ENCODE results near the gene DLG5. TPM values are rescaled to one million over a fixed set of nuclear protein-coding genes. Genes with fewer than 3 reads are reported as not detected.

DLG5 gene
- total and polyA plus RNA-seq, 10 of the 15 experiments (the other 5 are each of a cell fraction or from before 2014, with no cell fraction given) = 0.18 to 6.6 (median 2.7) TPM

DNA sequence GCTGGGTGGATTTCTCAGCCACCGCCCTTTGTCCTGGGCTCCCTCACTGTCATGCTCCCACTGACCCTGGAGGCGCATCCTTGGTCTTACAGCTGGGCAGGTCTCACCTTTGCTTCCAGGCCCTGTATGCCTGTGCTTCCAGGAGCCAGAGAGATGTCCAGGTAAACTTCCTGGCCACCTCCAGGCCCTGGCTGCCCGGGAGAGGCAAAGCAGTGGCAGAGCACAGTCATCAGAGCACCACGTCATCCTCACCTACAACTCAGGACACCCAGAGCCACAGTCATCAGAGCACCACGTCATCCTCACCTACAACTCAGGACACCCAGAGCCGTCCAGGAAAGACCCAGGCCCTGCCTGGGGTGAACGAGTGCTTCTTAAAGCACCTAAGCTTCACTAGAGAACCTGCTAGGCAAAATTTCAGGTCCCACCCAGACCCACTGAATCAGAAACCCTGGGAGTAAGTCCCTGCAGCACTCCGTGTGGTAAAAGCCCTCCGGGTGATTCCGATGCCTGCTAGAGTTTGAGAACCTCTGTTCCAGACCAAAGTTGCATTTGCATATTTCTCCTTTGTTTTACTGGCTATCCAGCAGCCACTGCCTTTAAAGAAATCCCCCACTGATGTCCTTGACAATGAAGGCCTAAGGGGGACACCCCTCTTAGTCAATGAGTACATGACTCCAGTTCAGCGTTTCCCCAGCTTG lies 62.3 kb downstream of the DLG5 start:
- no TSS peak for BruUV-seq (replicated peaks)
- in situ Hi-C loops (cut with MboI) = no loop called here
- TF ChIP-seq, protein P1, sequence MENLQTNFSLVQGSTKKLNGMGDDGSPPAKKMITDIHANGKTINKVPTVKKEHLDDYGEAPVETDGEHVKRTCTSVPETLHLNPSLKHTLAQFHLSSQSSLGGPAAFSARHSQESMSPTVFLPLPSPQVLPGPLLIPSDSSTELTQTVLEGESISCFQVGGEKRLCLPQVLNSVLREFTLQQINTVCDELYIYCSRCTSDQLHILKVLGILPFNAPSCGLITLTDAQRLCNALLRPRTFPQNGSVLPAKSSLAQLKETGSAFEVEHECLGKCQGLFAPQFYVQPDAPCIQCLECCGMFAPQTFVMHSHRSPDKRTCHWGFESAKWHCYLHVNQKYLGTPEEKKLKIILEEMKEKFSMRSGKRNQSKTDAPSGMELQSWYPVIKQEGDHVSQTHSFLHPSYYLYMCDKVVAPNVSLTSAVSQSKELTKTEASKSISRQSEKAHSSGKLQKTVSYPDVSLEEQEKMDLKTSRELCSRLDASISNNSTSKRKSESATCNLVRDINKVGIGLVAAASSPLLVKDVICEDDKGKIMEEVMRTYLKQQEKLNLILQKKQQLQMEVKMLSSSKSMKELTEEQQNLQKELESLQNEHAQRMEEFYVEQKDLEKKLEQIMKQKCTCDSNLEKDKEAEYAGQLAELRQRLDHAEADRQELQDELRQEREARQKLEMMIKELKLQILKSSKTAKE (IDR thresholded peaks at IDR 0.05; ENCODE audit: low read depth, poor library complexity, severe bottlenecking) = no peak
- TF ChIP-seq ZZZ3 (IDR thresholded peaks at IDR 0.05; ENCODE audit: control insufficient read depth, insufficient read length, low read depth) (no peak), BCL11A (IDR thresholded peaks at IDR 0.05; ENCODE audit: low read depth, low read length) (no peak), MTA3 (IDR thresholded peaks at IDR 0.05; ENCODE audit: borderline replicate concordance, low read length) (no peak), HDGF (IDR thresholded peaks at IDR 0.05) (no peak), ZBTB11 (CRISPR knock-in tag; IDR thresholded peaks at IDR 0.05) (no peak), NRF1 (conservative IDR thresholded peaks at IDR 0.05; ENCODE audit: low read depth, low read length) (no peak), EGR1 (IDR thresholded peaks at IDR 0.05; ENCODE audit: borderline replicate concordance in 1 of 2, low read depth in 2 of 2, low read length in 2 of 2) (no peak), RCOR1 (conservative IDR thresholded peaks at IDR 0.05; ENCODE audit: low read depth, low read length) (no peak), GABPA (IDR thresholded peaks at IDR 0.05; ENCODE audit: low read depth) (no peak), CEBPB (IDR thresholded peaks at IDR 0.05; ENCODE audit: borderline replicate concordance in 1 of 2, low read depth in 2 of 2, low read length in 2 of 2) (no peak), HDAC6 (IDR thresholded peaks at IDR 0.05; ENCODE audit: unreplicated experiment) (no peak), ZNF207 (IDR thresholded peaks at IDR 0.05; ENCODE audit: borderline replicate concordance) (no peak), POU2F2 (IDR thresholded peaks at IDR 0.05; ENCODE audit: borderline replicate concordance, low read depth, low read length) (no peak)
- TF ChIP-seq, protein P2, sequence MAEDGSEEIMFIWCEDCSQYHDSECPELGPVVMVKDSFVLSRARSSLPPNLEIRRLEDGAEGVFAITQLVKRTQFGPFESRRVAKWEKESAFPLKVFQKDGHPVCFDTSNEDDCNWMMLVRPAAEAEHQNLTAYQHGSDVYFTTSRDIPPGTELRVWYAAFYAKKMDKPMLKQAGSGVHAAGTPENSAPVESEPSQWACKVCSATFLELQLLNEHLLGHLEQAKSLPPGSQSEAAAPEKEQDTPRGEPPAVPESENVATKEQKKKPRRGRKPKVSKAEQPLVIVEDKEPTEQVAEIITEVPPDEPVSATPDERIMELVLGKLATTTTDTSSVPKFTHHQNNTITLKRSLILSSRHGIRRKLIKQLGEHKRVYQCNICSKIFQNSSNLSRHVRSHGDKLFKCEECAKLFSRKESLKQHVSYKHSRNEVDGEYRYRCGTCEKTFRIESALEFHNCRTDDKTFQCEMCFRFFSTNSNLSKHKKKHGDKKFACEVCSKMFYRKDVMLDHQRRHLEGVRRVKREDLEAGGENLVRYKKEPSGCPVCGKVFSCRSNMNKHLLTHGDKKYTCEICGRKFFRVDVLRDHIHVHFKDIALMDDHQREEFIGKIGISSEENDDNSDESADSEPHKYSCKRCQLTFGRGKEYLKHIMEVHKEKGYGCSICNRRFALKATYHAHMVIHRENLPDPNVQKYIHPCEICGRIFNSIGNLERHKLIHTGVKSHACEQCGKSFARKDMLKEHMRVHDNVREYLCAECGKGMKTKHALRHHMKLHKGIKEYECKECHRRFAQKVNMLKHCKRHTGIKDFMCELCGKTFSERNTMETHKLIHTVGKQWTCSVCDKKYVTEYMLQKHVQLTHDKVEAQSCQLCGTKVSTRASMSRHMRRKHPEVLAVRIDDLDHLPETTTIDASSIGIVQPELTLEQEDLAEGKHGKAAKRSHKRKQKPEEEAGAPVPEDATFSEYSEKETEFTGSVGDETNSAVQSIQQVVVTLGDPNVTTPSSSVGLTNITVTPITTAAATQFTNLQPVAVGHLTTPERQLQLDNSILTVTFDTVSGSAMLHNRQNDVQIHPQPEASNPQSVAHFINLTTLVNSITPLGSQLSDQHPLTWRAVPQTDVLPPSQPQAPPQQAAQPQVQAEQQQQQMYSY (CRISPR knock-in tag; IDR thresholded peaks at IDR 0.05) = no peak

More for the DNA sequence above, 62.3 kb downstream of the DLG5 start:
- RAD21 ChIA-PET (ENCODE audit: unreplicated experiment) = no interaction called here
- H3K9ac ChIP-seq (ENCODE audit: control insufficient read depth, insufficient read depth, low read length) = no peak overlapping the region
- DNase-seq (ENCODE audit: low read depth, low spot score) (no peak), ATAC-seq (no peak), FAIRE-seq (no peak)
- intact Hi-C loops (cut with micrococcal nuclease; ENCODE audit: unreplicated experiment) = no loop called here
- CTCF ChIA-PET = interaction anchor here (0.5 to 1.0 kb wide), 2 partner anchors 25 to 1331 kb away, joined by 3 read pairs; no protein-coding TSS in a partner anchor
- no peak overlapping the region for H3K4me3 ChIP-seq
- SMC1A ChIA-PET (ENCODE audit: uncharacterized antibody, unreplicated experiment) = no interaction called here
- H3K9me3 ChIP-seq (replicated peaks; ENCODE audit: control insufficient read depth, insufficient read depth, low read length) = no peaks in the 10 kb centered on the region
- POLR2A ChIA-PET = no interaction called here
- no peak overlapping the region for H3K4me2 ChIP-seq (ENCODE audit: control insufficient read depth, insufficient read depth)
- no peaks in the 10 kb centered on the region for H3K27me3 ChIP-seq (replicated peaks in 1 of 2; ENCODE audit: control insufficient read depth in 2 of 2, insufficient read depth in 2 of 2, low read length in 1 of 2)
- H4K20me1 ChIP-seq (ENCODE audit: control insufficient read depth, insufficient read depth) = no peaks in the 10 kb centered on the region
- no peaks in the 10 kb centered on the region for H3K4me1 ChIP-seq (ENCODE audit: control insufficient read depth, insufficient read depth, low read length)
- no peaks in the 10 kb centered on the region for H3K79me2 ChIP-seq (ENCODE audit: control insufficient read depth, insufficient read depth, low read length)
- H3K27ac ChIP-seq (ENCODE audit: control insufficient read depth, insufficient read depth) = no peak overlapping the region
- 75% methylated on average over 11 of the region's 11 CpGs for WGBS (ENCODE audit: insufficient coverage, insufficient replicate concordance, low lambda C conversion rate, missing lambda C conversion rate)
- H2AFZ ChIP-seq (ENCODE audit: control insufficient read depth, low read depth, low read length) = no peak overlapping the region
- H3K36me3 ChIP-seq (ENCODE audit: control insufficient read depth in 2 of 2, insufficient read depth in 2 of 2, low read length in 1 of 2) = no peaks in the 10 kb centered on the region; a peak in 2 of 4 replicates
